ENCODE data around the gene GALNT9.
A peak's percentile ranks its signal among the peaks of the same experiment; 100 is the strongest.

GALNT9 gene

GRCh38 chr12:132344181-132344580 lies 14.8 kb upstream of the GALNT9 start:
- no peak for ATAC-seq

DNA sequence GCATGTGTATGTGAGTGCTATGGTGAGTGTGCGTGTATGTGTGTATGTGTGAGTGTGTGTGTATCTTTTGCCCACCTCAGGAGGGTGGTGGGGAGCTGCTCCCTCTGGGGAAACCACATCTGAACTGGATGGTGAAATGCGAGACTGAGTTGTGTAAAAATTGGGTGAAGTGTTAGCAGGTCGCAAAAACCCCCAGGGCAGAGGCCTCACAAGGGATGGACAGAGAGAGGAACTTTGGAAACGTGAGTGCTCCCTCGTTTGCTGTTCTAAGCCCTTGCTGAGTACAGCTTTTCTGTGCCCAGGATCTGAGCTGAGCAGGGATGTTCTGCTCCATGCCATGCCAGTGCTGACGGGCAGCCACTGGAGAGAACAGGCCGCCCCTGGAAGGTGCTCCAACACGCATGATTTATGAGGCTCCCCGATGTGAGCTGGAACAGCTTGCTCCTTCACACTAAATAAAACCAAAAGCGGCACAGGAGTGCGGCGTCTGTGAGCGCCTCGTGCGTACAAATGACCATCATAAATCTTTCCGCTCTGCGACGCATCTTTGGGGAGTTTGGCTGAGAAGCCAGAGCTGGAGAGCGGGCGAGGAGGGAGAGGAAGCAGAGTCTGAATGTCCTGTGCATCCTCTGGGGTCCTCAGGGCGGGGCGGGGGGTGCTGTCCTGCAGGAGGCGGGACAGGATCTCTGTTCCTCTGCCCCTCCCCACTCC lies 14.1 kb upstream of the GALNT9 start:
- no peak for ATAC-seq

- no peak for ATAC-seq
These were observed 13.2 kb upstream of the GALNT9 start for GRCh38 chr12:132342251-132343227.

DNA sequence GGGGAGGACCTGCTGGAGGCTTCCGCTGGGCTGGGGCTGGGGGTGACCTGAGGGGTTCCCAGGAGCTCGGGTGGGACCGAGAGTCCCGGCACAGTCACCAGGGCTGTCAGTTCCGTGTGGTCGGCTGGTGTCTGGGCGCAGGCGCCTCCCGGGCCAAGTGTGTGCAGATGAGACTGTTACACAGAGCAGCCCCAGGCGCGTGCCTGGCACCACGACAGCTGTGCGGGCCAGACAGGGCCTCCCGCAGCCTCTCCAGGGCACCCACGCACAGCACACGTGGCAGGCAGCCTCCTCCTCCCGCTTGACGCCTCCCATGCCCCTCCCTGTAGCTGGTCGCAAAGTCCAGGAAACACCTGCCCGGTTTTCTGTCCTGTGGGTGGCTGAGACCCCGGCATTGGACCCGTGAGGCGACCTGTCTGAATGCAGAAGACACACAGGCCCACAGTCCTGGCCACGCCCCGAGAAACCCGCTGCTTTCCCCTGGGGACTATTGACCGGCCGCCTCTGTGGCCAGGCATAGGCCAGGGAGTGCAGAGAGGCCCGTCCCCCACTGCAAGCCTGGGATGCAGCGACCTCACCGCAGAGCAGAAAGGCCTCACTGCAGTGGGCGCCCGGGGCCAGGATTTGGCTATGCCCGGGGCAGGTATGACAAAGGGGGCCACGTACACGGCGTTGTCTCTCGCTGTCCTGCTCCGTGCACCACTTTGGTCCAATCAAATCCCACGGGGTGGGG lies 12.1 kb upstream of the GALNT9 start:
- no peak for ATAC-seq

- ATAC-seq: no peak
These were observed 11.1 kb upstream of the GALNT9 start for GRCh38 chr12:132340266-132341035.

GRCh38 chr12:132339856-132340255 lies 10.5 kb upstream of the GALNT9 start:
- no peak for ATAC-seq

DNA sequence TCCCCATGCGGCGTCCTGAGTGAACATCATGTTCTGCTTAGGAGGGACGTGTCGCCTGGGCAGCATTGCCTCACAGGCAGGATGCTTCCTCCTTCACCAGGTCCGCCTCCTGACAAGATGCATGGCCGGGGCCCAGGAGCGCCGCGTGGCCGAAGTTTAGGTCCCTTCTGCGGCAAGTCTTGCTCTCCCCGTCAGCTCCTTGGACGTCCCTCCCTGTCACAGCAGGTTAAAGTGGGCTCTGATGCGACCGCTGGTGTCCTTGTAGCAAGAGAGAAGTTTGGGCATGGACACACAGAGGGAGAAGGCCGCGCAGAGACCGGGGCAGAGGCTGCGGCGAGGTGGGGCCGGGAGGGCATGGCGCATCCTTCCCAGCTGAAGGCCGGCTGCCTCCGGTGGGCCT lies 9.4 kb upstream of the GALNT9 start:
- ATAC-seq: no peak

DNA sequence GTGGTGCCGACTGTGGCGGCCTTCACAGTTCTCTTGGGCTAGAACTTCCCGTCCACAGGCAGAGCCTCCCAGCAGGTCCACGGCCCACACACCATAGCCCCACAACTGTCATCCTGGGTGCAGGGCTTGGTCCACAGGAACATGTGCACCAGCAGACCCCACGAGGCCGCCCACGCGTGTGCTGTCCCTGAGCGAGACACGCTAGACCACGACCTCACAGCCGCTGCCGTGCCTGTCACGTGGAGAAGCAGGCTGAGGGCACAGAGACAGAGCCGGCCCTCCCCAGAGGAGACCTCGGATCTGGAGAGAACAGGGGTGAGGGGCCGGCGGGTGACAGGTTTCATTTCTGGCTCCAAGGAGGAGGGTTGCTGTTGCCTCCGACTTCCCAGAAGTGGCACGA lies 8.9 kb upstream of the GALNT9 start:
- no peak for ATAC-seq

- ATAC-seq: no peak
These were observed 8.2 kb upstream of the GALNT9 start for GRCh38 chr12:132337557-132337956.

- ATAC-seq: no peak
These were observed 7.3 kb upstream of the GALNT9 start for GRCh38 chr12:132336451-132337413.

DNA sequence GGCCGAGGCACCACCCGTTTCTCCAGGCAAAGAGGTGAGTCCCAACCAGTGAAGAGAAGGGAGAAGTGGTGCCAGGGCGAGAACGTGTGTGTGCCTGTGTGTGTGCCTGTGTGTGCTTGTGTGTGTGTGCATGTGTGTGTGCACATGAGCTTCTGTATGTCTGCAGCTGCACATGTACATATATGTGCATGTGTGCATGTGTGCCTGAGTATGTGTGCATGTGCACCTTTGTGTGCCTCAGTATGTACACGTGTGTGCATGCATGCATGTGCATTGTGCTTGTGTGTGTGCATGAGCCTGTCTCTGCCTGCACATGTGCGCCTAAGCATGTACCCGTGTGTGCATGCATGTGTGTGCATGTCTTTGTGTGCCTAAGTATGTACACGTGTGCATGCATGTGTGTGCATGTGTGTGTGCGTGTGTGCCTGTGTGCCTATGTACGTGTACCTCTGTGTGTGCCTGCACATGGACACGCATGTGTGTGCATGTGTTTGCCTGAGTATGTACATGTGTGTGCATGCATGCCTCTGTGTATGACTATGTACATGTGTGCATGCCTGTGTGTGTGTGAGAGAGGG lies 5.9 kb upstream of the GALNT9 start:
- no peak for ATAC-seq

- ATAC-seq: no peak
These were observed 4.4 kb upstream of the GALNT9 start for GRCh38 chr12:132333766-132334165.

GRCh38 chr12:132333273-132333672 lies 3.9 kb upstream of the GALNT9 start:
- ATAC-seq: no peak

DNA sequence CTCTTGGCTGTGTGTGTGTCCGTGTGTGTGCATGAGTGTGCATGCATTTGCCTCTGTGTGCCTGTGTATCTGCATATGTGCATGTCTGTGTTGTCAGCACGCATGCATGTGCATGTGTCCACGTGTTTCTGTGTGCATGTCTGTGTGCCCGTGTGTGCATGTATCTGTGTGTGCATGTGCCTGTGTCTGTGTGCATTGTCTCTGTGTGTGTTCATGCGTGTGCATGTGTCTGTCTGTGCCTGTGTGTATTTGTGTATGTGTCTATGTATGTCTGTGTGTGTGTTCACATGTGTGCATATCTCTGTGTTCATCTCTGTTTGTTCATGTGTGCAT lies 1.1 kb upstream of the GALNT9 start:
- no peak for ATAC-seq

- ATAC-seq: no peak
These were observed 545 bp upstream of the GALNT9 start for GRCh38 chr12:132329720-132330548.

DNA sequence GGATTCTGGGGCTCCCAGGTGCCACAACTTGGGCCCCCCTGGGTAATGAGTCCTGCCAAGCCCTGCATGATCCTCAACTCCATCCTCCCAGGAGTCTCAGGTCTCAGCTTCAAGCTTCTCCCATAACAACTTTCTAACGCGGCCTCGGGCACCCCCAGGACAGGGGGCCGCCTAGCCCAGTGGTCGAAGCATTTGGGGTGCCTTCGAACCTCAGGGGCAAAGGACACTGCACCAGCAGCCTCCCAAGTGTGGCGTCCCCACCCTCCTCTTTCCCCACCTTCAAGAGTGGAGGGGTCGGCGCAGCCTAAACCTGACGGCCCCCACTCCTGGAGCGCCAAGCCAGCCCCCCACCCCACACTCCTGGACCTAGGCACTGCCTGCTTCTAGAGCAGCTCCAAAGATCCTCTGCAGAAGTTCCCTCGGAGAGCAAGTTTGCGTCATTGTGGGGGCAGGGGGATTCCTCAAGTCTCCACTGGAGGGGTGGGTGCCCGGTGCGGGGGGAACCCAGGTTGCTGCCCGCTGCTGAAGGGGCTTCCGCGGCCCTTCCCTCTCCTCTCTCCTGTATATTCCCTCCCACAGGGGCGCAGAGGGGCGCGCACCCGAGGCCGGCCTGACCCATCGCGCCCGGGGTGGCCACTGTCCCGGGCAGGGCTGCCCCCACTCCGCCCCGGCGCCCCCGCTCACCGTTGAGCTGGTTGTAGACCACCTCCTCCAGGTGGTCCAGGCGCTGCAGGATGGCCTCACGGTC lies 933 bp downstream of the GALNT9 start:
- ATAC-seq: no peak

GRCh38 chr12:132327336-132328171 lies 1.8 kb downstream of the GALNT9 start:
- peak; percentile 48 to 59 for ATAC-seq

GRCh38 chr12:132326646-132327045 lies 2.7 kb downstream of the GALNT9 start:
- no peak for ATAC-seq

Data from activated CD4-positive, CD25-positive, alpha-beta regulatory T cell treated with anti-CD3 and anti-CD28 coated beads, Interleukin-2, amount 50 U/mL, for 24 hours (primary cell).